Fibroblast of skin of left biceps (primary cell): Measurements from ENCODE around the gene GSDMA.

Experiments
- DNase-seq, 2 experiments: peaks; one replicate each; pipeline ENCODE4 v3.0.0-alpha.2; 2013; ENCODE audit warnings: low read depth in 2 of 2

Gene GSDMA

GRCh38 chr17:40021451-40021971 lies 58.7 kb downstream of the GSDMA start:
- no peak for DNase-seq

- DNase-seq = no peak
These were observed 59.7 kb downstream of the GSDMA start for GRCh38 chr17:40022497-40022896.

- no peak for DNase-seq
These were observed 60.2 kb downstream of the GSDMA start for GRCh38 chr17:40022961-40023541.

- no peak for DNase-seq
These were observed 60.9 kb downstream of the GSDMA start for GRCh38 chr17:40023590-40024292.

- DNase-seq = no peak
These were observed 62.1 kb downstream of the GSDMA start for GRCh38 chr17:40024901-40025300.

- no peak for DNase-seq
These were observed 62.8 kb downstream of the GSDMA start for GRCh38 chr17:40025559-40025958.

GRCh38 chr17:40025991-40026815 lies 63.4 kb downstream of the GSDMA start:
- no peak for DNase-seq

GRCh38 chr17:40026816-40027613 lies 64.2 kb downstream of the GSDMA start:
- no peak for DNase-seq
